Iris pigment epithelial cell (primary cell): ENCODE measurements around the gene ABLIM2.

Experiments
- DNase-seq: peaks from one replicate; pipeline ENCODE4 v3.0.0-alpha.2; 2011; ENCODE audit warnings: low read depth

The ABLIM2 gene

DNA sequence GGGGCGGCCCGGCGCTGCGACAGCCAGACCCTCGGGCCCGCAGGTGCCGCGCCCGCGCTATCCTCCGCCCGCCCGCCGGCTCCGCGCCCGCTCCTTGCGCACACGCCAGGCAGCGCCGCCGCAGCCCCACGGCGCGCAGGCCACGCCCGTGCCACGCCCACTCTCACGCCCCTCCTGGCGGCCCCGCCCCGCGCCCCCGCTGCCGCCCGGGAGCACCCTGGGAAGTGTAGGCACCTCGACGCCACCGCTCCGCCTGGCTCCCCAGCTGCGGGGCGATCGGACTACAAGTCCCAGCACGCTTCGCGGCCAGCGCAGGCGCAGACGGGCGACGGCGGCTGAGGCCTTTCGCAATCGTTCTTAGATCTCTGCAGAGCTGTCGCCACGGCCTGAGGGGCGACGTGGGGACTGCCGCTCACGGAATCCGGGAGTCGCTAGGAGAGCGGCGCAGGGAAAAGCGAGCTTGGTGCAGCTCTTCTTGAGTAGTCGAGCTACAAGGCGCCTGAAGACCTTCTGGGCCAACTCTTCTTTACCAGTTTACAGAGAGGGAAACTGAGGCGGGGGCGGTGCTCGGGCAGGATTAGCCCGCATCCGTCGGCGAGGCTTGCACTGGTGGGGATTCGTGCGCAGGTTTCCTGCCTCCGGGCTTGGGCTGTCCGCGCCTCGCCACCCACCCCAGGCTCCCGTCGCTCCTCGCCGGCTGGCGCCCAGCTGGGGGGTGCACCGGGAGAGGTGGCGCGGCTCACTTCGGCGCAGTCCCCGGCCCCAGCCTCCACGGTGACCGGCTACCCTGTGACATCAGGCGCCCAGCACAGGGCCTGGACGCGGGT, at the start of gene ABLIM2:
ABLIM2 (minus strand) TSS at position 104 of the 827 bp plus-strand sequence. CDS start 124 bp downstream, outside the sequence.
- peak; percentile 97 for DNase-seq

DNA sequence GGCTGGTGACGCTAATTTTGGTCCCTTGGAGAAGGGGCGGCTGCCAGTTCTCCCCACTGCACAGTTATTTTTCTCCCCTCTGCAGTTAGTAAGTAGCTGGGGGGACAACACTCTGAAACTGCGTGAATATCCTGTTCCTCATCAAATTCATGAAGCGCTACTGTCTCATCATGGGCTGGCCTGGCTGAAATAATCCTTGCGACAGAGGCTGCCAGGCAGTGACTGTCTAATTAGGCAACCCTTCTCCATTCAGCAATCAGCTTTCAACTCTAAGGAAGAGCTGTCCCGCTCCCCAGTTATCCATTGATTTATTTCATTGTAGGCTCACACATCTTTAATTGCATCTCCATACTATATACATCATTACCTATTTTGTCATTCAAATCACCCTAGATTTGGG, 48.7 kb upstream of the ABLIM2 start:
- DNase-seq = no peak

DNA sequence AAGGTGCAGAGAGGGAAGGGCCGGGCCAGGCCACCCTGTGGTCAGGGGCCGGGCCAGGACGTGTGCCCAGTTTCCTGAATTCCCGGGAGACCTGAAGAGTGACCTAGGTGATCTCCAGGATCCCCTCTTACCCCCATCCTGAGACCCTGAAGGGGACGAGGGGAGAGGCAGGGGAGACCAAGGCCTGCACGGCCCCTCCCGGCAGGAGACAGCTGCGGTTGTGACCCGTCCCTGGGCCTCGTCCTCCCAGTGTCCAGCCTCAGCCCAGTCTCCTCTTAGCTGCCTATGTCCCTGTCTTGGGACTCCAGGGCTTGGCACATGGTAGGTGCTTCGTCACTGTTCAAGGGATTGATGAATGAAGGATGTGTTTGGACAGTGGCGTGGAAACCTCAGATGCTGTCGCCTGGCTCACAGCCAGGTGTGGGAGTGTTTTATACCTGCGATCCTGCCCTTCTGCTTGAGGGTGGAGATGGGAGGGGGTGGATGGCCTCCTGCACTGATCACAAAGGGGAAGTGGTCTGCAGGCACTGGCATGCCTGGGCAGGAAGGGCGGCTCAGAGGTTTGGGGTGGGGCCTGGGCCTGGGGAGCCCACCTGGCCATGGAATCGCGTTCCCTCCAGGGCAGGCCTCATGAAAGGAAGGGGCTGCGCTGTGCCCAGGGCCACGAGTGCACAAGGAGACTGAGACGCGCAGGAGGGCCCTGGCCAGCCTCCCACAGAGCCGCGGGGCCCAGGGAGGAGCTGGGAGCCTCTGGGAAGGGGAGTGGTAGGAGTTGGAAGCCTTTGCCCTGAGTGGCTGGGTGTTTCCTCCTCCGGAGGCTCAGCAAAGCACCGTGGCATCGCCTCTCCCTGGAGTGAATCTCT, 47.4 kb upstream of the ABLIM2 start:
- DNase-seq = no peak

DNA sequence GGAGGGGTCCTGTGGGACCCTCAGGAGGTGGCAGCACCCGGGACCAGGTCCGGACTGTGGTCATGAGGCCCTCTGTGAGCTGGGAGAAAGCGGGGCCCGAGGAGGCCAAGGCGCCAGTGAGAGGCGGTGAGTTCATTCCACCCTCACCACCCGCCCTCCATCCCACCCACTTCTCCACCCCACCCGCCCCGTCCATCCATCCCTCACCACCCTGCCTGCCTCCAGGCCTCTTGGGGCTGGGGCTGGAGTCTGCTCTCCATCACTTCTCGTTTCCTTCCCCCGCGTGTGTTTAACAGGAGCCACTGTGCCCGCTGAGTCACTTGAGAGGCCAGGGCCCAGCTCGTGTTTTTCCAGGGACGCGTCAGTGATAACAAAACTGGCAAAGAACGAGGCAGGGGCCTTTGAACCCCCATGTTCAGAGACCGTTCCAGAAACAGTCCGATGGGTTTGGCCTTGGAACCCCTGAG, 46.7 kb upstream of the ABLIM2 start:
- DNase-seq = no peak

DNA sequence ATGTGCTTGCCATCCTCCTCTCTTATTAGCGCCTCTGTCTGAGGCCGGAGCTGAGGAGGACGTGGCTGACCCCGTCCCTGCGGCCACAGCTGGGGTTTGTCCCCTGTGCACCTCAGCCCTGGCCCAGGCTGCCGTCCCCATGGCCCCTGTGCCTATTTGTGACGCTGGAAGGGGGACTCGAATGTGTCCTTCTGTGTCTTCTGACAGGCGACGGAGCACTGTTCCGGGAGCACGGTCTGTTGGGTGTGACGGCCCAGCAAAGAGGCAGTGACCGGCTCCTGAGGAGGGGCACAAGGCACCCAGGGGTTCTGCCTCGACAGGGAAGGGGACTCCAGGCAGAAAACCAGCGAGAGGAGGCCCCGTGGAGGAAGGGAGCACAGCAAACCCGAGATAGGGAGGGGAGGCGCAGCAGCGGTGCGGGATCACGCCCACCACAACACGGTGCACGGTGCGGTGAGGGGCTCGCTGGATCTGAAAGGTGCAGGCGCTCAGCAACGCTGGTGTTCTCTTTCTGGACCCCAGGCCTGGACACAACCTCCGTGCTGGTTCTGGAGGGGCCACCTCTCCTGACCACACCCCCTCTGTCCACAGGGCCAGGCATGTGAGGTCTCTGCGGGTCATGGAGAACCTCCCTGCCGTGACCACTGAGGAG, 46.1 kb upstream of the ABLIM2 start:
- no peak for DNase-seq

DNA sequence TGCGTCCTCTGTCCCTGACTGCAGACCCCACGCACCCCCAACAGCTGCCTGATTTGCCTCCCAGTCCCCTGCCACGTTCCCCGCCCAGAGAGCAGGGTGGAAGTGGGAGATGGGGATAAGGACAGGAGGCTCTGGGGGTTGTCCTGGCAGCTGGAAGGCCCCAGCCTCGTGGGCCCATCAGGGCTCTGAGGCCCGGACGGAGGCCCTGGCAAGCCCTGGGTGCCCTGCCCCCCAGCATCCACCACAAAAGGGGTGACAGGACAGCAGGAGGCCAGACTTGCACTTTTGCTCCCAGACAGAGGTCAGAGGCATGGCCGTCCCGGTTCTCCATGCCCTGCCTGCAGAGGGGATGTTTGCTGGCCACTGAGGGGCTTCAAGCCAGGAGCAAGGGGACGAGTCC, 45.2 kb upstream of the ABLIM2 start:
- no peak for DNase-seq

DNA sequence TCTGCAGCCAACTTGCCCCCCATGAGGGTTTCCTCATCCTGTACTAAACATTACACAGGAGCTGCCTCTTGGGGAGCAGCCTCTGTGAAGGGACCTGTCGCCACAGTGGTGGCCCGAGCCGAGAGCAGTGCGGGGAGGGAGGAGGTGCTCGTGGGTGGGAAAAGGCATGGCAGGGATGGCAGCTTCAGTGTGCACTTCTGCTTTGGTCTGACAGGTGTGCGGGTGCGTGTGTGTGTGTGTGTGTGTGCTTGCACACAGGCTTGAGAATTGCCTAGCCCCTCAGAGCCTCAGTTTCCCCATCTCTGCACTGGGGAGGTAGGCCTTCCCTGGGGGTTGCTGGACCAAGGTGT, 44.4 kb upstream of the ABLIM2 start:
- no peak for DNase-seq

DNA sequence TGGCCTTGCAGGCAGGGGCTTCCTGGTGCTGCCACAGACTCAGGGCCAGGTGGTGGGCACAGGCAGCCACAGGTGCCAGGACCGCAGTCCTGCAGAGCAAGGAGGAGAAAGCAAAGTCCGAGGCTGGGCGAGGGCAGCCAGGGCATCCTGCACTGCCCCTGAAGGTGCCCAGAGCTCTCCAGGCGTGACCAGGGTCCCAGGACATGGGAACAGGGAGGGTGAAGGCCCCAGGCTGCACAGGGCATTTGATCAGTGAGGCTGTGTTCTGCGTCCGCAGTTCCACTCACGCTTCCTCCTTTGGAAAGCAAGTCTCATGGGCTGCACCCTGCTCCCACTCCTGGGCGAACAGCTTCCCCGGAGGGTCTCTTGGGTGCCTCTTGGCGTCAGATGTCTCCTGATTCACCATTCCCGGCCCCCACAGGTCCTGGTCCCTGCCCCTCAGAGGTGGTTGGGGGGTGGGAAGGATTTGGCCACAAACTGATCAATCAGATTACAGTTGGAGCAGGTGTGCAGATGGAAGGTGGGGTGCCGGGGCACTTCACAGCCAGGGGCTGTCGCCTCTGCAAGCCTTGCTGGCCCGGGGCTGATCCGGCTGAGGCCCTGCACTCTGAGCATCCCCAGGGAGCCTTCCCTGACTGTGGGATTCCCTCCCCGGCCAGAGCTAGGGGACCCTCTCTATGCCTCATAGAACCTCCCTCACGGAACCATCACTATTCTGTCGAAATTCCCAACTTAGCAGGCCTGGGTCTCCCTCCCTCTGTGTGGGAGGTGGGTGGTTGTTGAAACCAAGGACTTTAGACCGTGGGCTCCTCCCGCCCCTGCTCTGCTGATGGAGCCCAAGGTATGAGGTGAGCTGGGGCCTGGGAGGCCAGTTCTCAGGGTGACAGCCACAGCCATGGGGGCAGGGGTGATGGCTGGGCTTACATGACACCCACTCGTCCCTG, 43.8 kb upstream of the ABLIM2 start:
- DNase-seq = no peak

DNA sequence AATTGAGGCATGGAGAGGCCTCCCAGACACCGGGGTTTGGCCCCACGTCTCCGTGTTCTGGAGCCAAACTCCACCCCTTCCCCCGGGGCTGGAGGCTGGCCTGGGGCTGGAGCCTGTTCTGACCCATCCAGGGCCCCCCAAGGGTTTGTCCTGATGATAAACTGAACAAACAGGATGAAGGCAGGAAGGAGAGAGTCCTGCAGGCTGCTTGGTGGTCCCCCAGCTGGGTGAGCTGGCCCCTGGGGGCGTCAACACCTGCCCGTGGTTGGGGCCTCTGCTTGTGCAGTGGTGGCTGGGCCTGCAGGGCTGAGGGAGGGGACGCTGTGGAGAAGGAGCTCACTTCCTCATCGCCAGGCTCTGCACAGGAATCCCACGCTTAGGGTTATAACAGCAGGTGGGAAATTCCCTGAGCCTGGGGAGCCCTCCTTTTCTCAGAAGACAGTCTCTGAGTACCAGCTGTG, 42.7 kb upstream of the ABLIM2 start:
- no peak for DNase-seq

DNA sequence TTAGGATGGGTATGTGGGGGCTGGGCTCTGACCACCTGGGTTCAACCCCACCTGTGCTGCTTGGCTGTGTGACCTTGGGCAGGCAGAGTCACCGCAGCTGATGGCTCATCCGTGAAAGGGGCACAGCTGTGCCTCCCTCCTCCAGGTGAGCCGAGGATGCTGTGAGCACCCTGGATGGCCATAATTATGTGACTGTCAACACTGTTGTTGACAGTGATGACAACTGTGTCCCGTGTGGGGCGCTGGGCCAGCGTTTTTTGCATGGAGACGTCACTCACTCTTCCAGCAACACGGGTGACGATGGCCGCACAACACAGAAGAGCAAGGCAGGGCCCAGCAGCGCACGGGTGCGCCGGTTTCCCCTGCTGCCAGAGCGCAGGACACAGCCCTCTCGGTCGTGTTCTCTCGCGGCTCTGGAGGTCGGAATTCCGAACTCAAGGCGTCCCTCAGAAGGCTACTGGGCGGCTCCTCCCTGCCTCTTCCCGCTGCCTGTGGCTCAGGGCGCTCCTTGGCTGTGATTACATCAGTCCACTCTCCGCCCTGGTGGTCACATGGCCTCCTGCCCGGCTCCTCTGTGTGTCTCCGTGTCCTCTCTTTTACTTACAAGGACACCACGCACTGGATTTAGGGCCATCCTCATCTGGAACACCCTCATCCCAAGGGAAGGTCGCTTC, 41.8 kb upstream of the ABLIM2 start:
- DNase-seq = peak; percentile 71

DNA sequence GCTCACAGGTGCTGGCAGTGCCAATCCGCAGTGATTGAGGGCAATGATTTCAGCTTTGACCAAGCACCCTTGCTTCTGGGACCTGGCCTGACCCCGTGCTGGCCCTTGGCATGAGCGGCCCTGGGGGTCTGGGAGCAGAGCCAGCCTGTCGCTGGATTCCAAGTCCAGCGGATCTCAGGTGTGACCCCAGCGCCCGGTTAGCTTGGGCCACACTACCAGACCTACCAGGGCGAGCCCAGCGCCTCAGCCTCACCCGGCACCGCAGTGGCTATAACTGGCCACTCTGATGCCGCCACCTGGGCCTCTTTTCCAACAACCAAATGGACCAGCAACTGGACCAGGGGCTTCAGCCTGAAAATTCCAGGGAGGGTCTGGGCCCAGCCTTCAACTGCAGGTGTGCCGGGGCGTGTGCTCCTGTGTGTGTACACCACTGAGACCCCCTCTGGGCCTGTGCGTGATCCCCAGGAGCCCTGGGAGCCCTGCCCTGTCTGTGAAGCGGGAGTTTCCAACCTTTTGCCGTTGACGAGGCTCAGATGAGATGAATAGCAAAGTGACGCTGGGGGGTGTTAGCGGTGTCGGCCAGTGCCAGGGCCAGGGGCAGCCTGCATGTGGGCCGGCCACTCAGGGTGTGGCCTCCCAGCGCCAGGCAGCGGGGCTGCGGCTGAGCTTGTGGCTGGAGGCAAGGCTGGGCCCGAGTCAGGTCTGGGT, 41.1 kb upstream of the ABLIM2 start:
- no peak for DNase-seq

DNA sequence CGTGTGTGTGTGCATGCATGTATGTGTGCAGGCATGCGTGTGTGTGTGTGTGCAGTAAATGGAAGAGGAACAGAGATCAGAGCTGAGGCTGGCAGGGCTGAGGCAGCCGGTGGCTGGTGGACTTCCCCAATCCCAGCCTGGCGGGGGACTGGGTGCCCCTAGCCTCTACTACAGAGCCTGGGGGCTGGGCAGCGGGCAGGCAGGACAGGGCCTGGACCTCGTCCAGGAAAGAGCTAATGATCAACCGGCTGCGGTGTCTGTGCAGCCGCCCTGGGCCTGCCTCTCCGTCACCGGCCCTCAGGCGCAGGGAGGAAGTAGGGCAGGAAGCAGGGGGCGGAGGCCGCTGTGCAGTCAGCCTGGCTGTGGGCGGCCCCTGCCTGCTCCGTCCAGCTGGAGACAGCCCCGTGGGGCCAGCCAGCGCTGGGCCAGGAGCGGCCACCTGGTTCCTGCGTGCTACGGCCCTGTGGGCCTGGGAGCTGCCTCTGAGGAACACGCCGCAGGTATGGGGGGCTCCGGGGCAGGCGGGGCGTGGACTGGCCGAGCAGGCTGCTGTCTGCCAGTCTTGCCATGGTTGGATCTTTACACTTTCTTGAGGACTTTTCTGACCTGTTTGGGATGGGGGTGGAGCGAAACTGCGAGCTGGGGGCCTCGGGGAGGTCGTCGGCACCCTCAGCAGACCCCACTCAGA, 40.4 kb upstream of the ABLIM2 start, which contains the start of gene SH3TC1:
SH3TC1 (plus strand) TSS at position 385 of the 688 bp plus-strand sequence. CDS start 5,905 bp downstream, outside the sequence.
- peak; percentile 93 for DNase-seq

DNA sequence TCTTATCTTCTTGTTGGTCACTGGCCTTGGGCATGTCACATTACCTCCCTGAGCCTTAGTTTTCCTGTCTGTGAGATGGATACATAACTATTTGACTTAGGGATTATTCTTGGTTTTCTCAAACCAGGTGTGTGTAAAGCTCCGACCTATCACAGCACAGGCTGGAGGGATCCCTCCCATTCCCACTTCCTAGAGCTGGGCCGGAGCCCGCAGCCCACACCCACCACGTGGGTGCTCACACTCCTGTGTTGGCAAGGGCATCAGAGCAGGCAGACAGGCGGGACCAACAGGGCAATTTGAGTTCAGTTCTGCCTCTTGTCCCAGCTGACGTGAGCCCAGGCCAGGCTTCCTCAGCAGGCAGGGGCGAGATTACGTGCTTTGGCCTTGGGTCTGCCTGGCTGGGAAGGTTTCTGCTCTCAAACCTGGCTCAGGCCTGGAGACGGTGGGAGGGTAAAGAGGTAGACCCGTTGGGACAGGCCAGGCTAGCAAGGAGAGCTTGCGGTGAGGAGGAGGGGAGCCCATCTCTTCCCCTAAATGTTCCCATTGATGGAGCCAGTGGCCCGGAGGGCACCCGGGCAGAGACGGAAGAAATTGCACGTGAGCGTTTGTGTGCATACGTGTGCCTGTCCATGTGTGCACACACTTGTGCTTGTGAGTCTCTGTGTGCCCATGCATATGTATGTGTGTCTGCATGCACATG, 39.7 kb upstream of the ABLIM2 start:
- DNase-seq = no peak

DNA sequence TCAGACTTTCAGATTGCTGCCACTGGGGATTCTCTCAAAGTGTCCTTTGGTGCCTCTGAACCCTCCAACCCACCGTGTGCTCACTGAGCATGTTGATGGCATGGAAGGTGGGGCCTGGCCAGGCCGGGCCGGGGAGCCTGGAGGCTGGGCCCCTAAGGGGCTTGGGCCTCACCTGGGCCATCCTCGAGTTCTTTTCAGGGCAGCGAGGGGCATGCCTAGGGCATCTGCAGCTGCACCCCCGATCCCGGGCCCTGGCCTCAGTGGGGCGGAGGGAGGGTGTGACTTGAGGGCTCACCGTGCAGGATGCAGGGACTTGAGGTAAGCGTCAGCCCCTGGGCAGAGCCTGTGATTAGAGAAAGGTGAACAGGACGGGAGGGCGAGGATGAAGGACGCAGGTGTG, 38.9 kb upstream of the ABLIM2 start:
- no peak for DNase-seq

DNA sequence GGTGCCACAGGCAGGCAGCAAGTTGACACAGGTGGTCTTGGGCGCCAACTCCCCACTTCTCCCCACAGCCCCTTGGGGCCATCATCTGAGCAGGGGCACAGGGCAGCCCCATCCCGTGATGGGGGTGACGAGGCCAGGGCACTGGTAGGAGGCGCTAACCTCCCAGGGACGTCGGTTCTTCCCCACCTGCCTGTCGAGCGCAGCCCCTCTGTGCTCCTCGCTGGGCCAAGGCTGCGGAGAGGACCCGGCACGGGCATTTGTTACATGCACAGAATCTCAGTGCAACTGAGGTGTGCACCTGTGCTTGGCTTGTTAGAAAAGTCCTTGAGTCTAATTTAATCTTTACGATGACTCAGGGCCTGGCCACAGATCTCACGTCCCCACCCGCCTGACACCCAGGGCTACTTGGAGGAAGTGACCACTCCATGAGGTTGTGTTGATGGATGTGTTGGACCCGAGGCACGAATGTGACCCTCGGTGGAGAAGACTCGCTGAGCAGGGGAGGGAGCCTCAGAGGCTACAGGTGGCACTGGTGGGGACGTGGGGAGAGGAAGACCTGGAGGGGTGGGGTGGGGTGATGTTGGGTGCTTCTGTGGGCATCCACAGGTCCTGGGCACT, 37.3 kb upstream of the ABLIM2 start:
- DNase-seq = no peak

DNA sequence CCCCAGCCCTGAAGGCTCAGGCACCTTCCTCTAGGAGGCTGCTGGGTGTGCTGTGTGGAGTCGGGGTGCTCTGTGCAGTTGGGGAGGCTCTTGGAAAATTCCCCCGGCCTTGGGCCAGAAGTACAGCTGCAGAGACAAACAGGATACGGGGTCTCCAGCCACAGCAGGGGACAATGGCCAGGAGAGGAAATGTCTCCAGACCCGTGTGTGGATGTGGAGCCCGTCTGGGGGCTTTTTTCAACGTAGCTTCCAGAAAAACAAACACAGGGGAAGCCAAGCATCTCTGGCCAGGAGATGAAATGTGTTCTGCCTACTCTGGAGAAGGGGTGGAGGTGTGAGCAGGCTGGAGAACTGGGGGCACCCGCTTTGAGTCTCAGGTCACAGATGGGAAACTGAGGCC, 36.8 kb upstream of the ABLIM2 start:
- no peak for DNase-seq

DNA sequence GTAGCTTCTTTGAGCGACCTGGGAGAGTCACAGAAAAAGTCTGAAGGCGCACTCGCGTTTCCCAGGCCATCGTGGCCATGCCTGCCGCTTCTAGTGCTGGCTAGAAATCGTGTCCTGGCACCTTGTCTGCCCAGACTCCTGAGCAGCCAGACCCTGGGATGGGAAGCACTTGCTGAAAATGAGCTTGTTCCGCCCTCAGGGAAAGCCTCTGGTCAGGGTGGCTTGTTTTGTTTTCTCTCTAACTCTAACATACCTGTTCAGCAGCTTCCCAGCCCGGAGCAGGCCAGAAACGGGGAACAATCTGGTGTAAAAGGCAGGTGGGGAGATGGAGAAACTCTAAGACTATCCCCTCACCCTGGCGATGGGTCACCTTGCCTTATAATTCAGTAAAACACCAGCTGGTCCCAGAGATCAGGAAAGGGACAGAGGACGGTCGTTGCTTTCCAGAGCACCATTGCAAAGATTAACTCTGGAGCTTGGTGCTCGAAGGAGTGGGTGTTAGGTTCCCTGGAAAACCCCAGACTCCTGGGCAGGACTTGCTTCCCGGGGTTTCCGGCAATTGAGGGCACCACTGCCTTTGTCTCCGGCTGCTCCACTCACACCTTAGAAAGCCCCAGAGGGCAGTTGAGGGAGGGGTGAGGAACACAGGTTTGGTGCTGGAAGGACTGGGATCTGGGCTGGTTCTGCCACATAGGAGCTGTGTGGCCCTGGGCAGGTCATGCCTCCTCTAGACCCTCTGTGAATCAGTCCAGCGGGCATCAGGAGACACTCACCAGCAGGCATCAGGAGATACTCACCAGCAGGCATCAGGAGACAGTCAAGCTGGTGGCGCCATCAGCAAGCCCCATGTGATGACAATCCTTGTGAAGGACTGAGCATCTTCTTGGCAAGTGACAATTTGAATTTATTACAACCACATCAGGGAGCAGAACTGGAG, 36.0 kb upstream of the ABLIM2 start:
- DNase-seq = no peak
